ENCODE results near the gene NOP14.

- TF ChIP-seq EZH2phosphoT487 (IDR thresholded peaks at IDR 0.05; ENCODE audit: insufficient read depth, low read depth) (no peak), EZH2 (IDR thresholded peaks at IDR 0.05; ENCODE audit: insufficient read depth, poor library complexity, severe bottlenecking) (no peak)
Observed at GRCh38 chr4:2888886-2889285, 74.3 kb downstream of the NOP14 start.
